BE2C (cell line): ENCODE measurements around the gene TGFB1.

Experiments
- DNase-seq: peaks from one replicate; pipeline ENCODE4 v3.0.0-alpha.2; 2020
- H3K27me3 ChIP-seq: fragments of 250-450 bp; sonication (Bioruptor Pico); 2 replicates; pipeline ENCODE4 v1.5.1; 2020; ENCODE audit warnings: mild to moderate bottlenecking
- H3K36me3 ChIP-seq: fragments of 250-450 bp; sonication (Bioruptor Pico); 2 replicates; pipeline ENCODE4 v1.5.1; 2020; ENCODE audit warnings: mild to moderate bottlenecking
- H3K4me1 ChIP-seq: fragments of 250-450 bp; sonication (Bioruptor Pico); 2 replicates; pipeline ENCODE4 v1.5.1; 2020
- H3K4me3 ChIP-seq: 2 replicates; pipeline ENCODE4 v1.5.1; 2011; ENCODE audit warnings: low read depth, low read length
- H3K9me3 ChIP-seq: fragments of 250-450 bp; sonication (Bioruptor Pico); 2 replicates; pipeline ENCODE4 v1.5.1; 2020
- TF ChIP-seq, protein P1 (sequence below): IDR thresholded peaks from 2 replicates; pipeline ENCODE4 v1.5.1; 2012; ENCODE audit warnings: mild to moderate bottlenecking, low read depth, low read length

Gene TGFB1

GRCh38 chr19:41332000-41332399 lies 21.7 kb downstream of the TGFB1 start:
- Histone ChIP-seq H3K9me3 (no peaks in the 10 kb centered on the region), H3K27me3 (no peaks in the 10 kb centered on the region), H3K36me3 (peaks cover 3% of the 10 kb centered on the region; the same call in 1 of the 2 replicates), H3K4me1 (peaks cover 17% of the 10 kb centered on the region), H3K4me3 (no peak overlapping the region)
- no peak for DNase-seq
- TF ChIP-seq, protein P1, sequence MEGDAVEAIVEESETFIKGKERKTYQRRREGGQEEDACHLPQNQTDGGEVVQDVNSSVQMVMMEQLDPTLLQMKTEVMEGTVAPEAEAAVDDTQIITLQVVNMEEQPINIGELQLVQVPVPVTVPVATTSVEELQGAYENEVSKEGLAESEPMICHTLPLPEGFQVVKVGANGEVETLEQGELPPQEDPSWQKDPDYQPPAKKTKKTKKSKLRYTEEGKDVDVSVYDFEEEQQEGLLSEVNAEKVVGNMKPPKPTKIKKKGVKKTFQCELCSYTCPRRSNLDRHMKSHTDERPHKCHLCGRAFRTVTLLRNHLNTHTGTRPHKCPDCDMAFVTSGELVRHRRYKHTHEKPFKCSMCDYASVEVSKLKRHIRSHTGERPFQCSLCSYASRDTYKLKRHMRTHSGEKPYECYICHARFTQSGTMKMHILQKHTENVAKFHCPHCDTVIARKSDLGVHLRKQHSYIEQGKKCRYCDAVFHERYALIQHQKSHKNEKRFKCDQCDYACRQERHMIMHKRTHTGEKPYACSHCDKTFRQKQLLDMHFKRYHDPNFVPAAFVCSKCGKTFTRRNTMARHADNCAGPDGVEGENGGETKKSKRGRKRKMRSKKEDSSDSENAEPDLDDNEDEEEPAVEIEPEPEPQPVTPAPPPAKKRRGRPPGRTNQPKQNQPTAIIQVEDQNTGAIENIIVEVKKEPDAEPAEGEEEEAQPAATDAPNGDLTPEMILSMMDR: no peak

DNA sequence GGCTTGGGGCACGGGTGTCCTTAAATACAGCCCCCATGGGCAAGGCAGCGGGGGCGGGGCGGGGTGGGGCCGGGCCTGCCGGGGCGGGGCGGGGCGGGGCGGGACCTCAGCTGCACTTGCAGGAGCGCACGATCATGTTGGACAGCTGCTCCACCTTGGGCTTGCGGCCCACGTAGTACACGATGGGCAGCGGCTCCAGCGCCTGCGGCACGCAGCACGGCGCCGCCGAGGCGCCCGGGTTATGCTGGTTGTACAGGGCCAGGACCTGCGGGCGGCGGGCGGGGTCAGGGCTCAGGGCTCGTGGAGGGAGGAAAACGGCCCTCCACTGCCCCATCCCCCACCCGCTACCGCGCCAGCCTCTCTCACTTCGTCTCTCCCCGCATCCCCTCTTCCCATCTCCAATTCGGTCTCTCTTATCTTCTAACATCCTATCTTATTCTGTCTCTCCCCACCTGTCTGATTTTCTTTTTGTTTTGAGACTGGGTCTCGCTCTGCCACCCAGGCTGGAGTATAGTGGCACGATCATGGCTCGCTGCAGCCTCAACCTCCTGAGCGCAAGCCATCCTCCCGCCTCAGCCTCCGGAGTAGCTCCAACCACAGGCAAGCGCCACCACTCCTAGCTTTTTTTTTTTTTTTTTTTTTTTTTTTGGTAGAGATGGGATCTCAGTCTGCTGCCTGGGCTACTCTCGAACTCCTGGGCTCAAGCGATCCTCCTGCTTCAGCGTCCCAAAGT lies 22.6 kb downstream of the TGFB1 start:
- H3K27me3 ChIP-seq: no peaks in the 10 kb centered on the region
- peak; percentile 53 for DNase-seq
- peak overlapping the region; percentile 34 for H3K4me3 ChIP-seq
- H3K9me3 ChIP-seq: no peaks in the 10 kb centered on the region
- H3K4me1 ChIP-seq: peaks cover 23% of the 10 kb centered on the region
- peaks cover 3% of the 10 kb centered on the region; the same call in 1 of the 2 replicates for H3K36me3 ChIP-seq
- TF ChIP-seq, protein P1: no peak

- Histone ChIP-seq H3K27me3 (no peaks in the 10 kb centered on the region), H3K36me3 (peaks cover 3% of the 10 kb centered on the region; the same call in 1 of the 2 replicates), H3K9me3 (no peaks in the 10 kb centered on the region), H3K4me1 (peaks cover 29% of the 10 kb centered on the region), H3K4me3 (no peak overlapping the region)
- TF ChIP-seq, protein P1: no peak
- no peak for DNase-seq
Measured at GRCh38 chr19:41330481-41330880, 23.2 kb downstream of the TGFB1 start.

GRCh38 chr19:41328842-41329225 lies 24.9 kb downstream of the TGFB1 start:
- no peak for DNase-seq

GRCh38 chr19:41328157-41328841 lies 25.4 kb downstream of the TGFB1 start:
- no peaks in the 10 kb centered on the region for H3K27me3 ChIP-seq
- peaks cover 44% of the 10 kb centered on the region for H3K4me1 ChIP-seq
- DNase-seq: no peak
- TF ChIP-seq, protein P1: no peak
- H3K36me3 ChIP-seq: no peaks in the 10 kb centered on the region
- no peaks in the 10 kb centered on the region for H3K9me3 ChIP-seq
- H3K4me3 ChIP-seq: no peak overlapping the region

More at GRCh38 chr19:41328842-41329225, 24.9 kb downstream of the TGFB1 start:
- no peaks in the 10 kb centered on the region for H3K27me3 ChIP-seq
- no peaks in the 10 kb centered on the region for H3K9me3 ChIP-seq
- TF ChIP-seq, protein P1: no peak
- peaks cover 3% of the 10 kb centered on the region; the same call in 1 of the 2 replicates for H3K36me3 ChIP-seq
- H3K4me1 ChIP-seq: peaks cover 41% of the 10 kb centered on the region
- H3K4me3 ChIP-seq: no peak overlapping the region
